ENCODE data around the gene MRPL27. TPM values are rescaled to one million over a fixed set of nuclear protein-coding genes. Genes with fewer than 3 reads are reported as not detected.

Gene MRPL27
- total and polyA plus RNA-seq, 2 of the 4 experiments (the other 2 are of a cell fraction), result 176 to 202 TPM

- no peak overlapping the region for H3K27ac ChIP-seq (ENCODE audit: insufficient read depth, low read length)
These were observed 41.8 kb upstream of the MRPL27 start for GRCh38 chr17:50414808-50415207.

More at GRCh38 chr17:50414808-50415207, 41.8 kb upstream of the MRPL27 start:
- Histone ChIP-seq H4K20me1 (ENCODE audit: insufficient read depth, low read length) (no peaks in the 10 kb centered on the region), H2AK5ac (ENCODE audit: low read depth, low read length) (peak overlapping the region; percentile 59; the same call in 1 of the 2 replicates), H2AK9ac (replicated peaks; ENCODE audit: low read depth, low read length, poor library complexity) (no peak overlapping the region), H2BK20ac (ENCODE audit: low read depth, low read length) (peak overlapping the region; percentile 74; the same call in 1 of the 2 replicates), H2BK15ac (ENCODE audit: low read depth, low read length) (0 out of 3 replicates have a peak overlapping the region, but pooled peaks have one; percentile 59), H3K14ac (replicated peaks; ENCODE audit: low read depth, low read length) (0 out of 2 replicates have a peak overlapping the region, but pooled peaks have one; percentile 57), H3K4me2 (ENCODE audit: low read depth, low read length) (peak overlapping the region; percentile 51; the same call in 1 of the 2 replicates), H3K23ac (ENCODE audit: low read depth, low read length) (no peak overlapping the region), H3K4me3 (ENCODE audit: insufficient read depth, low read depth, low read length) (no peak overlapping the region), H3K9me1 (ENCODE audit: insufficient read depth, low read length) (no peaks in the 10 kb centered on the region), H2BK5ac (ENCODE audit: low read depth, low read length, poor library complexity, severe bottlenecking) (peak overlapping the region; percentile 45), H3K27me3 (ENCODE audit: control insufficient read depth, insufficient read depth, low read length) (no peaks in the 10 kb centered on the region; the same call in 1 of the 2 replicates), H4K5ac (ENCODE audit: low read depth, low read length) (no peak overlapping the region), H3K9me3 (ENCODE audit: control insufficient read depth, insufficient read depth, low read length) (no peaks in the 10 kb centered on the region), H3K4me1 (ENCODE audit: control insufficient read depth, insufficient read depth, low read length) (peaks cover 7% of the 10 kb centered on the region), H3K9ac (ENCODE audit: low read depth, low read length) (no peak overlapping the region), H2BK120ac (ENCODE audit: low read depth, low read length) (peak overlapping the region; percentile 58; the same call in 1 of the 2 replicates), H3K36me3 (ENCODE audit: control insufficient read depth, insufficient read depth, low read length) (no peaks in the 10 kb centered on the region), H3K4ac (ENCODE audit: low read depth, low read length) (no peak overlapping the region), H3K18ac (ENCODE audit: low read depth, low read length) (no peak overlapping the region), H3K79me1 (ENCODE audit: low read depth in 1 of 2, low read length in 2 of 2) (no peaks in the 10 kb centered on the region), H2AFZ (replicated peaks; ENCODE audit: low read length, poor library complexity) (no peak overlapping the region), H4K91ac (ENCODE audit: insufficient read depth, low read depth, low read length) (no peak overlapping the region), H3K56ac (ENCODE audit: extremely low read depth, insufficient read depth, low read length) (no peak overlapping the region), H4K8ac (ENCODE audit: low read depth in 2 of 2, low read length in 2 of 2) (no peak overlapping the region)
- TF ChIP-seq FOS (IDR thresholded peaks at IDR 0.05; ENCODE audit: low read depth, low read length) (no peak), SMC3 (IDR thresholded peaks at IDR 0.05; ENCODE audit: low read depth, low read length) (no peak), BHLHE40 (IDR thresholded peaks at IDR 0.05; ENCODE audit: low read depth, low read length) (no peak), RAD21 (IDR thresholded peaks at IDR 0.05; ENCODE audit: low read length) (no peak), ELK1 (IDR thresholded peaks at IDR 0.05; ENCODE audit: borderline replicate concordance, low read depth, low read length) (no peak), CEBPB (IDR thresholded peaks at IDR 0.05; ENCODE audit: low read depth, low read length) (no peak)
- CTCF ChIA-PET, result no interaction called here
- ATAC-seq (ENCODE audit: low read depth) (no peak), DNase-seq (peak; percentile 28)
- WGBS, 2 experiments (ENCODE audit: extremely low coverage in 2 of 2, insufficient read length in 1 of 2), result no CpG with 5 or more reads among the region's 3 CpGs
- BruUV-seq (replicated peaks), result no TSS peak
- dilution Hi-C loops (cut with HindIII; ENCODE audit: low sequenced_read_pairs, unreplicated experiment), result no loop called here
- POLR2A ChIA-PET (ENCODE audit: unreplicated experiment), result no interaction called here
- in situ Hi-C loops (cut with MboI; ENCODE audit: low sequenced_read_pairs), result no loop called here
- intact Hi-C loops (cut with micrococcal nuclease), result no loop called here
